Panc1 (cell line): ENCODE measurements around the gene C9orf43. TPM values are rescaled to one million over a fixed set of nuclear protein-coding genes. Genes with fewer than 3 reads are reported as not detected.

Experiments
- ATAC-seq: fragments of 200-7000 bp; cut with Tn5 transposase; 2 replicates; pipeline ENCODE4 v1.9.1; 2020; ENCODE audit warnings: mild to moderate bottlenecking, moderate library complexity
- BruUV-seq: library from RNA; stranded (reverse); fragments of 400-500 nt; replicated peaks from 2 replicates; lab custom pipeline; 2021; lab: Mats Ljungman, UMichigan
- CTCF ChIA-PET: fragments of 300-600 bp; sonication (Branson Sonifier 250); formaldehyde crosslinking; loops from one replicate; lab custom pipeline; 2022; ENCODE audit warnings: antibody characterized with exemption; lab: Charles Lee
- POLR2A ChIA-PET: fragments of 300-600 bp; sonication (Branson Sonifier 250); formaldehyde crosslinking; loops from one replicate; lab custom pipeline; 2022; ENCODE audit warnings: antibody characterized with exemption; lab: Charles Lee
- DNase-seq: peaks from one replicate; pipeline ENCODE4 v3.0.0-alpha.2; 2010; ENCODE audit warnings: low read depth, low spot score
- H3K27ac ChIP-seq: 2 replicates; pipeline ENCODE4 v1.5.1; 2011; ENCODE audit warnings: mild to moderate bottlenecking, low read length, inconsistent platforms
- H3K27me3 ChIP-seq: fragments of 200-500 bp; sonication (Bioruptor generic); 2 replicates; pipeline ENCODE4 v1.6.0; 2014; ENCODE audit warnings: low read length, inconsistent platforms; ENCODE audit not compliant: control insufficient read depth, insufficient read depth
- H3K36me3 ChIP-seq: fragments of 200-500 bp; sonication (Bioruptor generic); 2 replicates; pipeline ENCODE4 v1.5.1; 2014; ENCODE audit warnings: inconsistent platforms, mild to moderate bottlenecking, low read length, moderate library complexity; ENCODE audit not compliant: control insufficient read depth, insufficient read depth
- H3K4me1 ChIP-seq: 2 replicates; pipeline ENCODE4 v1.5.1; 2011; ENCODE audit warnings: inconsistent platforms, mild to moderate bottlenecking, low read length, moderate library complexity; ENCODE audit not compliant: control insufficient read depth, insufficient read depth
- H3K4me3 ChIP-seq, 2 experiments: 2 replicates each; pipeline ENCODE4 v1.5.1; 2011 to 2012; ENCODE audit warnings: low read depth in 2 of 2, low read length in 2 of 2, mild to moderate bottlenecking in 2 of 2, inconsistent platforms in 1 of 2, moderate library complexity in 1 of 2
- H3K9me3 ChIP-seq: fragments of 200-500 bp; sonication (Bioruptor generic); 2 replicates; pipeline ENCODE4 v1.5.1; 2014; ENCODE audit warnings: low read depth, mild to moderate bottlenecking, inconsistent platforms, low read length, moderate library complexity; ENCODE audit not compliant: control insufficient read depth, insufficient read depth
- CTCF ChIP-seq: fragments of 450-650 bp; IDR thresholded peaks from 2 replicates; pipeline ENCODE4 v1.5.1; 2017; ENCODE audit warnings: mild to moderate bottlenecking
- POLR2AphosphoS5 ChIP-seq: IDR thresholded peaks from 2 replicates; pipeline ENCODE4 v1.6.1; 2012; ENCODE audit warnings: mild to moderate bottlenecking, low read depth, low read length, moderate library complexity
- REST ChIP-seq, 2 experiments: IDR thresholded peaks; 2 replicates each; pipeline ENCODE4 v1.6.1; 2011 to 2012; ENCODE audit warnings: low read depth in 2 of 2, control low read depth in 1 of 2, low read length in 1 of 2, mild to moderate bottlenecking in 1 of 2, moderate library complexity in 1 of 2; ENCODE audit not compliant: insufficient read depth in 1 of 2
- SIN3A ChIP-seq: IDR thresholded peaks from 2 replicates; pipeline ENCODE4 v1.6.1; 2012; ENCODE audit warnings: low read depth, mild to moderate bottlenecking, low read length, moderate library complexity, borderline replicate concordance; ENCODE audit not compliant: insufficient read depth
- TCF7L2 ChIP-seq: IDR thresholded peaks from 2 replicates; pipeline ENCODE4 v1.6.1; 2011; ENCODE audit warnings: mild to moderate bottlenecking, low read depth, low read length, inconsistent platforms
- in situ Hi-C: cut with HindIII; loops from 2 replicates; pipeline ENCODE4 v1.10.0; 2016; ENCODE audit warnings: low sequenced_read_pairs, low pct_unique_long_range_greater_than_20kb
- intact Hi-C: fragments of 100-400 bp; cut with micrococcal nuclease; formaldehyde crosslinking; loops from one replicate; pipeline ENCODE4 v1.10.0; 2022; ENCODE audit not compliant: unreplicated experiment
- total RNA-seq: library from RNA; stranded (reverse); gene quantifications from one replicate; pipeline ENCODE4 v1.2.1, GENCODE V29; 2021; ENCODE audit not compliant: unreplicated experiment

Gene C9orf43
- total RNA-seq, 1 experiment from 2014 or later = 1.2 TPM

DNA sequence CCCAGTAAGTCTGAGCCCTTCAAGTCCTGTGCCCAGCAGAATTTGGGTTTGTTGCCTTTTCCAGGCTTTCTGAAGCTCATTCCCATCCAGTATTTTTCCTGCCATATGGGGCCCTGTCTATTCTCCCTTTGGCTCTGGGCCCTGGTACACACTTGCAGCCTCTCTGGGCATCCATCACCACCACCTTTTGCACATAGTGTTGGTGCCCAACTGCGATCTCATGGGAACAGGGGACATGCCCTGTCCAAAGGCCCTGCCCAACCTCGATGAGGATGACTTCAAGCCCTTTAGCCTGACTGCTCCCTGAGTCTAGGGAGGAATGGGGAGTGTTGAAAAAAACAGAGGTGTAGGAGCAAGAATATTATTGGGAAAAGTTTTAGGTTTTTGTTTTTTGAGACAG, 64.5 kb downstream of the C9orf43 start:
- ATAC-seq = no peak
- DNase-seq = no peak
- Histone ChIP-seq H3K36me3 (no peaks in the 10 kb centered on the region), H3K4me3 (no peak overlapping the region), H3K27ac (no peak overlapping the region), H3K4me1 (no peaks in the 10 kb centered on the region), H3K9me3 (no peaks in the 10 kb centered on the region), H3K27me3 (no peaks in the 10 kb centered on the region)
- POLR2A ChIA-PET = no interaction called here
- BruUV-seq = no TSS peak
- intact Hi-C loops (no loop called here), in situ Hi-C loops (no loop called here)
- CTCF ChIA-PET = no interaction called here
- TF ChIP-seq SIN3A (no peak), POLR2AphosphoS5 (no peak), TCF7L2 (no peak), REST (IDR thresholded peaks at IDR 0.05; ENCODE audit: insufficient read depth in 1 of 2, low read depth in 2 of 2, low read length in 1 of 2) (no peak), CTCF (no peak)

DNA sequence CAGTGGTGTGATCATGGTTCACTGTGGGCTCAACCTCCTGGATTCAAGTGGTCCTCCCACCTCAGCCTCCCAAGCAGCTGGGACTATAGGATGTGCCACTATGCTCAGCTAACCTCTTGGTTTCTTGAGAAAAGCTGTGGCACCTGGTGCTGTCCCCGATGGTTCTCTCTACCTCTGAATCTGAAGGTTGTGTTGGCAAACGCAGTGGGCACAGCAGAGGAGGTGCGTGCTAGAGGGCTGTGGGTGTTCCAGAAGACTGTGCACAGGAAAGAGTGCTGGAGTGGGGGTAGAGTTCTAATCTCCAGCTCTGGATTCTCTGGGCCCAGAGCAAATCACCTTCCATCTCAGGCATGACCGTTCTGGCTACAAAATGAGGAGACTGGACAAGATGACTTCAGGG, 65.4 kb downstream of the C9orf43 start:
- ChIA-PET CTCF (no interaction called here), POLR2A (no interaction called here)
- no peaks in the 10 kb centered on the region for H3K36me3 ChIP-seq
- H3K9me3 ChIP-seq = no peaks in the 10 kb centered on the region
- no peak overlapping the region for H3K27ac ChIP-seq
- no peaks in the 10 kb centered on the region for H3K4me1 ChIP-seq
- H3K27me3 ChIP-seq = no peaks in the 10 kb centered on the region
- no peak overlapping the region for H3K4me3 ChIP-seq
- no TSS peak for BruUV-seq
- TF ChIP-seq TCF7L2 = no peak
- TF ChIP-seq SIN3A = no peak
- TF ChIP-seq CTCF = no peak
- no peak for TF ChIP-seq REST (IDR thresholded peaks at IDR 0.05; ENCODE audit: insufficient read depth in 1 of 2, low read depth in 2 of 2, low read length in 1 of 2)
- no peak for TF ChIP-seq POLR2AphosphoS5
- DNase-seq = no peak
- in situ Hi-C loops (no loop called here), intact Hi-C loops (no loop called here)
- no peak for ATAC-seq
